Endothelial cell of umbilical vein (primary cell): ENCODE results near the gene HAUS3. TPM values are rescaled to one million over a fixed set of nuclear protein-coding genes. Genes with fewer than 3 reads are reported as not detected.

Experiments
- BruUV-seq: library from RNA; stranded (reverse); fragments of 400-500 nt; replicated peaks from 2 replicates; lab custom pipeline; 2021; lab: Mats Ljungman, UMichigan
- CTCF ChIA-PET: fragments of 300-600, 350-600 bp; sonication (Branson Sonifier 250); formaldehyde crosslinking; loops from one replicate; lab custom pipeline; 2021; ENCODE audit warnings: antibody characterized with exemption, inconsistent platforms; lab: Charles Lee
- POLR2A ChIA-PET: fragments of 300-600, 350-600 bp; sonication (Branson Sonifier 250); formaldehyde crosslinking; loops from one replicate; lab custom pipeline; 2021; ENCODE audit warnings: antibody characterized with exemption, inconsistent platforms; lab: Charles Lee
- DNase-seq: peaks from one replicate; pipeline ENCODE4 v3.0.0-alpha.2; 2011; ENCODE audit warnings: low read depth, low spot score
- FAIRE-seq: peaks from 2 replicates; lab custom pipeline; 2011; peaks lifted over from hg19 to GRCh38; lab: Jason Lieb, UNC
- H2AFZ ChIP-seq: 2 replicates; pipeline ENCODE4 v1.6.0; 2012; ENCODE audit warnings: low read depth, low read length, control low read depth, inconsistent platforms
- H3K27ac ChIP-seq: 2 replicates; pipeline ENCODE4 v1.5.1; 2011; ENCODE audit warnings: low read depth, mild to moderate bottlenecking, control low read depth, low read length, moderate library complexity; ENCODE audit not compliant: insufficient read depth
- H3K27me3 ChIP-seq, 2 experiments: 2 replicates each; pipeline versions ENCODE4 v1.6.0 to v1.6.1; 2011; ENCODE audit warnings: low read length in 2 of 2, mixed read lengths in 1 of 2; ENCODE audit not compliant: control insufficient read depth in 2 of 2, insufficient read depth in 2 of 2
- H3K36me3 ChIP-seq, 2 experiments: 2 replicates in 1 of 2; 3 replicates in 1 of 2; pipeline ENCODE4 v1.5.1; 2011; ENCODE audit warnings: low read length in 2 of 2, mild to moderate bottlenecking in 1 of 2, moderate library complexity in 1 of 2; ENCODE audit not compliant: control insufficient read depth in 2 of 2, insufficient read depth in 2 of 2; ENCODE audit errors: extremely low read depth in 1 of 2
- H3K4me1 ChIP-seq: 3 replicates; pipeline ENCODE4 v1.5.1; 2011; ENCODE audit warnings: mild to moderate bottlenecking, low read length; ENCODE audit not compliant: control insufficient read depth, insufficient read depth; ENCODE audit errors: extremely low read depth
- H3K4me2 ChIP-seq: 2 replicates; pipeline ENCODE4 v1.6.1; 2011; ENCODE audit warnings: low read length, control low read depth, mixed read lengths; ENCODE audit not compliant: insufficient read depth
- H3K4me3 ChIP-seq, 3 experiments: fragments of 200-600 bp in 1 of 3; sonication (generic), shearing (Covaris generic) in 1 of 3; replicated peaks in 1 of 3; 2 replicates each; pipeline ENCODE4 v1.5.1; 2011 to 2016; ENCODE audit warnings: control low read depth in 3 of 3, low read length in 3 of 3, mild to moderate bottlenecking in 2 of 3, inconsistent platforms in 1 of 3, low read depth in 1 of 3, moderate library complexity in 1 of 3; ENCODE audit not compliant: insufficient read depth in 1 of 3
- H3K79me2 ChIP-seq: 2 replicates; pipeline ENCODE4 v1.6.0; 2012; ENCODE audit warnings: low read length, inconsistent platforms; ENCODE audit not compliant: control insufficient read depth, insufficient read depth
- H3K9ac ChIP-seq: replicated peaks from 2 replicates; pipeline ENCODE3; 2011; ENCODE audit warnings: low read length, control low read depth; ENCODE audit not compliant: insufficient read depth; ENCODE audit errors: extremely low read depth
- H3K9me1 ChIP-seq: replicated peaks from 3 replicates; pipeline ENCODE4 v1.6.0; 2011; ENCODE audit warnings: mild to moderate bottlenecking, low read length; ENCODE audit not compliant: control insufficient read depth, insufficient read depth; ENCODE audit errors: extremely low read depth
- H3K9me3 ChIP-seq: replicated peaks from 2 replicates; pipeline ENCODE4 v1.5.1; 2012; ENCODE audit warnings: low read length, inconsistent platforms; ENCODE audit not compliant: control insufficient read depth, insufficient read depth
- H4K20me1 ChIP-seq: replicated peaks from 2 replicates; pipeline ENCODE3; 2011; ENCODE audit warnings: mild to moderate bottlenecking, low read length; ENCODE audit not compliant: control insufficient read depth, insufficient read depth; ENCODE audit errors: extremely low read depth
- EZH2 ChIP-seq: IDR thresholded peaks from 2 replicates; pipeline ENCODE4 v1.6.1; 2012; ENCODE audit warnings: borderline replicate concordance, low read depth, mild to moderate bottlenecking, moderate library complexity, low read length, inconsistent platforms; ENCODE audit not compliant: severe bottlenecking
- FOS ChIP-seq: IDR thresholded peaks from 2 replicates; pipeline ENCODE4 v1.6.1; 2011; ENCODE audit warnings: mild to moderate bottlenecking, low read length, moderate library complexity, borderline replicate concordance; ENCODE audit not compliant: insufficient read depth
- GATA2 ChIP-seq: IDR thresholded peaks from 2 replicates; pipeline ENCODE4 v1.7.0; 2011; ENCODE audit warnings: low read depth, mild to moderate bottlenecking, moderate library complexity, mixed read lengths, low read length; ENCODE audit not compliant: insufficient read length, insufficient read depth
- JUN ChIP-seq: IDR thresholded peaks from 2 replicates; pipeline ENCODE4 v1.6.1; 2011; ENCODE audit warnings: borderline replicate concordance, low read depth; ENCODE audit not compliant: insufficient read length, insufficient read depth
- MAX ChIP-seq: IDR thresholded peaks from 2 replicates; pipeline ENCODE4 v1.6.1; 2011; ENCODE audit not compliant: insufficient read depth, insufficient read length
- MYC ChIP-seq: IDR thresholded peaks from one replicate; pipeline ENCODE4 v1.6.1; 2011; ENCODE audit warnings: mild to moderate bottlenecking, low read depth, low read length
- POLR2A ChIP-seq: IDR thresholded peaks from 2 replicates; pipeline ENCODE4 v1.6.1; 2012; ENCODE audit warnings: low read depth, mild to moderate bottlenecking, control low read depth, low read length
- POLR2AphosphoS5 ChIP-seq: IDR thresholded peaks from 2 replicates; pipeline ENCODE4 v1.6.1; 2012; ENCODE audit warnings: low read depth, mild to moderate bottlenecking, control low read depth, low read length, moderate library complexity; ENCODE audit not compliant: insufficient read depth
- dilution Hi-C: fragments of 300-500 bp; cut with MboI; formaldehyde crosslinking; loops from one replicate; pipeline ENCODE4 v1.15.0; 2019; ENCODE audit warnings: low sequenced_read_pairs; ENCODE audit not compliant: extremely low pct_ligation_motif_present
- intact Hi-C: fragments of 100-400 bp; cut with micrococcal nuclease; formaldehyde crosslinking; loops from one replicate; pipeline ENCODE4 v1.10.0; 2022
- polyA plus RNA-seq, 4 experiments: library from polyadenylated mRNA; depleted of rRNA in 3 of 4; stranded (reverse) in 3 of 4; unstranded in 1 of 4; fragments of >200 nt; gene quantifications; 2 replicates each; pipeline versions ENCODE4 v1.2.1 to v1.2.3, GENCODE V29; 2011 to 2012; ENCODE audit warnings: missing spikeins in 1 of 4
- total RNA-seq: library from RNA; stranded (reverse); gene quantifications from 2 replicates; pipeline ENCODE4 v1.2.3, GENCODE V29; 2021
- TF ChIP-seq, protein P1 (sequence below), 2 donors: IDR thresholded peaks; 1 replicate in 1 of 2; 2 replicates in 1 of 2; pipeline ENCODE4 v1.5.1; 2011; ENCODE audit warnings: low read length in 2 of 2, mild to moderate bottlenecking in 2 of 2, moderate library complexity in 2 of 2, control low read depth in 1 of 2, inconsistent platforms in 1 of 2, low read depth in 1 of 2; ENCODE audit not compliant: insufficient read depth in 1 of 2; ENCODE audit errors: extremely low read depth in 1 of 2

HAUS3 gene
- total and polyA plus RNA-seq, 2 donors (not counting 3 experiments of a cell fraction or from before 2014, with no cell fraction given) = 4.4 to 15.9 TPM

- no TSS peak for BruUV-seq
- Histone ChIP-seq H3K27ac (no peak overlapping the region), H3K9me3 (no peaks in the 10 kb centered on the region), H3K4me2 (no peak overlapping the region), H3K4me1 (peaks cover 3% of the 10 kb centered on the region), H3K79me2 (no peaks in the 10 kb centered on the region), H2AFZ (no peak overlapping the region), H3K9me1 (no peaks in the 10 kb centered on the region), H4K20me1 (no peaks in the 10 kb centered on the region), H3K9ac (no peak overlapping the region), H3K4me3 (no peak overlapping the region), H3K27me3 (no peaks in the 10 kb centered on the region), H3K36me3 (peaks cover 2 to 39% of the 10 kb centered on the region in 2 experiments)
- TF ChIP-seq POLR2A = no peak
- TF ChIP-seq JUN = no peak
- TF ChIP-seq, protein P1, sequence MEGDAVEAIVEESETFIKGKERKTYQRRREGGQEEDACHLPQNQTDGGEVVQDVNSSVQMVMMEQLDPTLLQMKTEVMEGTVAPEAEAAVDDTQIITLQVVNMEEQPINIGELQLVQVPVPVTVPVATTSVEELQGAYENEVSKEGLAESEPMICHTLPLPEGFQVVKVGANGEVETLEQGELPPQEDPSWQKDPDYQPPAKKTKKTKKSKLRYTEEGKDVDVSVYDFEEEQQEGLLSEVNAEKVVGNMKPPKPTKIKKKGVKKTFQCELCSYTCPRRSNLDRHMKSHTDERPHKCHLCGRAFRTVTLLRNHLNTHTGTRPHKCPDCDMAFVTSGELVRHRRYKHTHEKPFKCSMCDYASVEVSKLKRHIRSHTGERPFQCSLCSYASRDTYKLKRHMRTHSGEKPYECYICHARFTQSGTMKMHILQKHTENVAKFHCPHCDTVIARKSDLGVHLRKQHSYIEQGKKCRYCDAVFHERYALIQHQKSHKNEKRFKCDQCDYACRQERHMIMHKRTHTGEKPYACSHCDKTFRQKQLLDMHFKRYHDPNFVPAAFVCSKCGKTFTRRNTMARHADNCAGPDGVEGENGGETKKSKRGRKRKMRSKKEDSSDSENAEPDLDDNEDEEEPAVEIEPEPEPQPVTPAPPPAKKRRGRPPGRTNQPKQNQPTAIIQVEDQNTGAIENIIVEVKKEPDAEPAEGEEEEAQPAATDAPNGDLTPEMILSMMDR (IDR thresholded peaks at IDR 0.05; ENCODE audit: extremely low read depth in 1 of 2, insufficient read depth in 1 of 2, low read depth in 1 of 2, low read length in 2 of 2) = no peak
- no peak for TF ChIP-seq MAX
- no peak for TF ChIP-seq GATA2
- TF ChIP-seq POLR2AphosphoS5 = no peak
- TF ChIP-seq MYC = no peak
- no peak for TF ChIP-seq FOS
- TF ChIP-seq EZH2 = no peak
- dilution Hi-C loops = no loop called here
- intact Hi-C loops = no loop called here
- ChIA-PET POLR2A (no interaction called here), CTCF (no interaction called here)
- DNase-seq (no peak), FAIRE-seq (no peak)
These were observed 9.3 kb upstream of the HAUS3 start for GRCh38 chr4:2251073-2251794.
